ENCODE measurements around the gene TMEM59. TPM values are rescaled to one million over a fixed set of nuclear protein-coding genes. Genes with fewer than 3 reads are reported as not detected.
A peak's percentile ranks its signal among the peaks of the same experiment; 100 is the strongest.

Gene TMEM59
- total RNA-seq, 1 experiment from 2014 or later = 192 TPM

DNA sequence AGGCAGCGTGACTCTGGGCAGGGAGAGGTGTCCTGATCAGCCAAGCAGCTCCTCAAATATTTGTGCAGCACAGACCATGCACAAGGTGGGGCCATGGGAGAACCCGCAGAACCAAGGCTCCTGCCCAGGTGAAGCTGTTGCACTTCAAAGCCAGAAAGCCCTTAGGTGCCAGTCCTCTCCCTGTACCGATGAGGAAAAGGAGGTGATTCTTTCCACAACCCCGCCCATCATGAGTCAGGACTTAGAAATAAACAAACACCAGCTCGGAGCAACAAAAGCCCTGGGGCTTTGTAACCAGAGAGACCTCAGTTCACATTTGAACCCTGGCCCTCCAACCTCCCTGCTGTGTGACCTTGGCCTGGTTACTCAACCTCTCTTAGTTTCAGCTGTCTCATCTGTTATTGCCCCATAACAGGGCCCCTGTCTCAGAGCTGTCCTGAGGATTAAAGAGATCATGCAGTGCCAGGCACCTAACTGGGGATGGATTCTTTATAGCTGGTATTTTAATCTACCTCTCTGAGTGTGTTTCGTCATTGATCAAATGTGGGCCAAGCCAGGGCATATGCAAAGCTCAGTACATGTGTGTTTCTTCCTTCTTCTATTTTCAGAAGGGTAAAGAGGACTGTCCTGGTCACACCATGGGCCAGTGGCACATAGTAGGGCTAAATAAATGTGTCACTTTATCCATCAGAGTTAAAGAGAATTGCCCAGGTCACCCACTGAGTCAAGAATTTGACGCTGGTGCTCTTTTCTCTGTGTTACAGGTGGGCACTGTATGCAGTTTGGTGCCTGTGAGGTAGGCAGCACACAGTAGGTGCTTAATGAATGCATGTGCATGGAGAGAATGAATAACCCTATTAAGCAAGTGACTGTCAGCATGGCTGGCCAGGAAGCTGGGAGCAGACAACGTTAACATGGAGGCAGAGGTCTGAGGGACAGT is 36.4 kb downstream of the TMEM59 start:
- Mint-ChIP-seq H3K4me1 (ENCODE audit: insufficient read depth, unreplicated experiment) (peaks cover 13% of the 10 kb centered on the region), H3K27ac (ENCODE audit: low read depth, unreplicated experiment) (peak overlapping the region; percentile 82), H3K9me3 (ENCODE audit: unreplicated experiment) (no peaks in the 10 kb centered on the region), H3K4me3 (ENCODE audit: unreplicated experiment) (no peak overlapping the region), H3K27me3 (ENCODE audit: insufficient read depth, unreplicated experiment) (peaks cover 9% of the 10 kb centered on the region), H3K36me3 (ENCODE audit: insufficient read depth, unreplicated experiment) (no peaks in the 10 kb centered on the region)
- DNase-seq (ENCODE audit: unreplicated experiment) = peak; percentile 92
- ChIA-PET CTCF (interaction anchor here (0.7 to 1.2 kb wide), 5 partner anchors 13 to 138 kb away, joined by 3 to 4 read pairs (median 3); no protein-coding TSS in a partner anchor), POLR2A (interaction anchor here (0.5 to 3.7 kb wide), 7 partner anchors 15 to 198 kb away, joined by 3 to 25 read pairs (median 3); partner anchors contain the start of genes IFT25, TCEANC2 and TMEM59)
- no TSS peak for BruUV-seq (replicated peaks)
- intact Hi-C loops (cut with micrococcal nuclease) = no loop called here
- TF ChIP-seq, protein P1, sequence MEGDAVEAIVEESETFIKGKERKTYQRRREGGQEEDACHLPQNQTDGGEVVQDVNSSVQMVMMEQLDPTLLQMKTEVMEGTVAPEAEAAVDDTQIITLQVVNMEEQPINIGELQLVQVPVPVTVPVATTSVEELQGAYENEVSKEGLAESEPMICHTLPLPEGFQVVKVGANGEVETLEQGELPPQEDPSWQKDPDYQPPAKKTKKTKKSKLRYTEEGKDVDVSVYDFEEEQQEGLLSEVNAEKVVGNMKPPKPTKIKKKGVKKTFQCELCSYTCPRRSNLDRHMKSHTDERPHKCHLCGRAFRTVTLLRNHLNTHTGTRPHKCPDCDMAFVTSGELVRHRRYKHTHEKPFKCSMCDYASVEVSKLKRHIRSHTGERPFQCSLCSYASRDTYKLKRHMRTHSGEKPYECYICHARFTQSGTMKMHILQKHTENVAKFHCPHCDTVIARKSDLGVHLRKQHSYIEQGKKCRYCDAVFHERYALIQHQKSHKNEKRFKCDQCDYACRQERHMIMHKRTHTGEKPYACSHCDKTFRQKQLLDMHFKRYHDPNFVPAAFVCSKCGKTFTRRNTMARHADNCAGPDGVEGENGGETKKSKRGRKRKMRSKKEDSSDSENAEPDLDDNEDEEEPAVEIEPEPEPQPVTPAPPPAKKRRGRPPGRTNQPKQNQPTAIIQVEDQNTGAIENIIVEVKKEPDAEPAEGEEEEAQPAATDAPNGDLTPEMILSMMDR (IDR thresholded peaks at IDR 0.05; ENCODE audit: unreplicated experiment) = no peak

DNA sequence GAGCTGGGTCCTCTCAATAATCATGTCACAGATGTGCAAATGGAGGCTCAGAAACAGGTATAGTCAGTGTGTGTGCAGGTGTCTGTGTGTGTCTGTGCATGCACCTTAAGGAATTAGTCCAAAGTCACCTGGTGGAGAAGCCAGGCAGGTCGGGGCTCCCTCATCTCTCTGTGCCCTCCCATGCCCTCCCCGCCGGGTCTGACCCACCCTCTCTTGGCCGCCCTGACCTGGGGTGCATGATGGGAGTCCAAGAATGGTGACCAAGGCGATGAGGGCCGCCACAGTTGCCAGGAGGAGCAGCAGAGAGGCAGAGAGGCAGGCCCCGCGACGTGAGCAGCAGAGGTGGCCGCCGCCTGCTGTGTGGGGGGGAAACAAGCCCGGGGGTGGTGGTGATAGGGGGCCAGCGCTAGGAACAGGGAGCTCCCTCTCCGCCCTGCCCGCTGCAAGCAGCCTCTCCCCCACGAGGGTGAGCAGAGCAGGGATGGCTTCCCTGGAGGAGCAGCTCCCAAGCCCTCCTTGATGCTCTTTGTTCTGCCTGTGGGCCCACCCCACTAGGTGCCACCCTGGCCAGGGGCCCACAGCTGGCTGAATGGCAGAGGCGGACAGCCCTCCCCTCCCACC is 38.9 kb downstream of the TMEM59 start:
- no peak overlapping the region for H3K27ac Mint-ChIP-seq (ENCODE audit: low read depth, unreplicated experiment)
- intact Hi-C loops (cut with micrococcal nuclease) = no loop called here
- H3K9me3 Mint-ChIP-seq (ENCODE audit: unreplicated experiment) = no peaks in the 10 kb centered on the region
- BruUV-seq (replicated peaks) = no TSS peak
- no peak overlapping the region for H3K4me3 Mint-ChIP-seq (ENCODE audit: unreplicated experiment)
- peaks cover 29% of the 10 kb centered on the region for H3K27me3 Mint-ChIP-seq (ENCODE audit: insufficient read depth, unreplicated experiment)
- TF ChIP-seq, protein P1 (IDR thresholded peaks at IDR 0.05; ENCODE audit: unreplicated experiment) = no peak
- H3K4me1 Mint-ChIP-seq (ENCODE audit: insufficient read depth, unreplicated experiment) = peaks cover 13% of the 10 kb centered on the region
- H3K36me3 Mint-ChIP-seq (ENCODE audit: insufficient read depth, unreplicated experiment) = peaks cover 4% of the 10 kb centered on the region
- DNase-seq (ENCODE audit: unreplicated experiment) = no peak
- ChIA-PET CTCF (interaction anchor here (1.4 kb wide), 1 partner anchor 154 kb away, joined by 3 read pairs; no protein-coding TSS in a partner anchor), POLR2A (interaction anchor here (0.6 to 3.7 kb wide), 3 partner anchors 8 to 182 kb away, joined by 3 to 25 read pairs (median 4); partner anchors contain the start of genes TCEANC2 and TMEM59)

DNA sequence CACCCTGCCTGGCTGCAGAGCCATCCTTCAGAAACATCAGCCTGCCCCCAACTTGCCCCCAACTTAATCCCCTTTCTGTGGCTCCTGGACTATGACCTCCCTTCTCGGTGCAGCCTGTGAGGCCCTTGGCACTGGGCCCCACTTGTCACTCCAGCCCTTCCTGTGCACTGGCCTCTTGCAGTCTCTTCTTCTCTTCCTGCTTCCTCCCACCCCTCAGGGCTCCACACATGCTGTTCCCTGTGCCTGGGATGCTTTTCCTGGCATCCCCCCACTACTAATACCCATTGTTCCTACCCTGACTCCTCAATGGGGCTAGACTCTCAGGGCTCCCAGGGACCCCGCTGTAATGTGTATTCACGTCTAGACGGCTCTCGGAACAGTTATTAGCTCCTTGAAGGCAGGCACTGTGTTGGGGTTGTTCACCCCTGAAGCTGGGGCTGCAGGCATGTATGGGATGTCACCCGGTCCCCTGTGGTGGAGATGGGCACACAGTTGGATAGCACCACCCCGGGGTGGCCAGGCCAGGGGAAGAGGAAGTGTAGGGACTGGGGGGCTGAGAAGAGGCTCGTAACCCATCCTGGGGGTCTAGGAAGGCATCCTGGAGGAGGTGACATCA is 39.5 kb downstream of the TMEM59 start:
- H3K36me3 Mint-ChIP-seq (ENCODE audit: insufficient read depth, unreplicated experiment) = peaks cover 4% of the 10 kb centered on the region
- ChIA-PET POLR2A (interaction anchor here (3.7 kb wide), 1 partner anchor 39 kb away, joined by 25 read pairs; the partner anchor contains the start of genes TCEANC2 and TMEM59), CTCF (no interaction called here)
- H3K27ac Mint-ChIP-seq (ENCODE audit: low read depth, unreplicated experiment) = no peak overlapping the region
- H3K27me3 Mint-ChIP-seq (ENCODE audit: insufficient read depth, unreplicated experiment) = peaks cover 29% of the 10 kb centered on the region
- no peak overlapping the region for H3K4me3 Mint-ChIP-seq (ENCODE audit: unreplicated experiment)
- DNase-seq (ENCODE audit: unreplicated experiment) = no peak
- no TSS peak for BruUV-seq (replicated peaks)
- H3K4me1 Mint-ChIP-seq (ENCODE audit: insufficient read depth, unreplicated experiment) = peaks cover 13% of the 10 kb centered on the region
- intact Hi-C loops (cut with micrococcal nuclease) = no loop called here
- TF ChIP-seq, protein P1 (IDR thresholded peaks at IDR 0.05; ENCODE audit: unreplicated experiment) = no peak
- H3K9me3 Mint-ChIP-seq (ENCODE audit: unreplicated experiment) = no peaks in the 10 kb centered on the region

DNA sequence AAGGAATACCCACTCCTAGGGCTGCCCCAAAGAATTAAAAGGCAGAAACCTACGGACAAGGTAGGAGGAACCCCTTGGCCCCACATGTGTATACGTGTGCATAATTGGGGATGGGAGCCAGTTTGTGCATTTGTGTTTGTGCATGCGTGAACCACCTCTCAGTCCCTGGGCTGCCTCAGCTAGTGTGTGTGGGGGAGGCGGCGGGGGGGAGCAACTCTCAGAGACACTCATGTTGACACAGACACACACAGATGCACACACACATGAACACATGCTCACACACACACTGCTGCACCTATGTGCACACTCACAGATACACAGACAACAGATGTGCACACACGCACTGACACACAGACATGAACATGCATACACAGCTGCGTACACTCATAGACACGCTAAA is 40.1 kb downstream of the TMEM59 start:
- Mint-ChIP-seq H3K4me3 (ENCODE audit: unreplicated experiment) (no peak overlapping the region), H3K27me3 (ENCODE audit: insufficient read depth, unreplicated experiment) (peaks cover 29% of the 10 kb centered on the region), H3K4me1 (ENCODE audit: insufficient read depth, unreplicated experiment) (peaks cover 13% of the 10 kb centered on the region), H3K27ac (ENCODE audit: low read depth, unreplicated experiment) (no peak overlapping the region), H3K9me3 (ENCODE audit: unreplicated experiment) (no peaks in the 10 kb centered on the region), H3K36me3 (ENCODE audit: insufficient read depth, unreplicated experiment) (peaks cover 4% of the 10 kb centered on the region)
- TF ChIP-seq, protein P1 (IDR thresholded peaks at IDR 0.05; ENCODE audit: unreplicated experiment) = no peak
- CTCF ChIA-PET = no interaction called here
- POLR2A ChIA-PET = no interaction called here
- intact Hi-C loops (cut with micrococcal nuclease) = no loop called here
- no TSS peak for BruUV-seq (replicated peaks)
- DNase-seq (ENCODE audit: unreplicated experiment) = no peak

All from MCF 10A (cell line).